HEK293 (cell line): ENCODE measurements around the gene AKAIN1.

Experiments
- GLI2 ChIP-seq: fragments of 450-650 bp; formaldehyde crosslinking; IDR thresholded peaks from 2 replicates; pipeline ENCODE4; 2017; ENCODE audit warnings: missing biosample characterization, missing genetic modification characterization, low read depth, borderline replicate concordance
- HOXC10 ChIP-seq: sonication (generic); formaldehyde crosslinking; IDR thresholded peaks from 2 replicates; pipeline ENCODE4 v1.8.1; 2023; ENCODE audit warnings: mild to moderate bottlenecking, missing genetic modification reagents
- OSR2 ChIP-seq: fragments of 450-650 bp; formaldehyde crosslinking; IDR thresholded peaks from 2 replicates; pipeline ENCODE4 v1.5.1; 2016; ENCODE audit warnings: missing biosample characterization, missing genetic modification characterization
- OVOL3 ChIP-seq: fragments of 450-650 bp; formaldehyde crosslinking; IDR thresholded peaks from 2 replicates; pipeline ENCODE4 v1.5.1; 2016; ENCODE audit warnings: missing biosample characterization, missing genetic modification characterization
- PRDM1 ChIP-seq: fragments of 450-650 bp; formaldehyde crosslinking; IDR thresholded peaks from 2 replicates; pipeline ENCODE4; 2016; ENCODE audit warnings: missing biosample characterization, missing genetic modification characterization
- SCRT2 ChIP-seq: fragments of 450-650 bp; formaldehyde crosslinking; IDR thresholded peaks from 2 replicates; pipeline ENCODE4 v1.5.1; 2016; ENCODE audit warnings: missing biosample characterization, missing genetic modification characterization
- SP3 ChIP-seq: fragments of 450-650 bp; formaldehyde crosslinking; IDR thresholded peaks from 2 replicates; pipeline ENCODE4 v1.5.1; 2016; ENCODE audit warnings: missing biosample characterization, missing genetic modification characterization
- TSHZ1 ChIP-seq: fragments of 450-650 bp; formaldehyde crosslinking; IDR thresholded peaks from 2 replicates; pipeline ENCODE4 v1.5.1; 2016; ENCODE audit warnings: missing biosample characterization, missing genetic modification characterization, borderline replicate concordance
- ZBTB26 ChIP-seq: fragments of 450-650 bp; formaldehyde crosslinking; optimal IDR thresholded peaks from 2 replicates; pipeline ENCODE3; 2016; ENCODE audit warnings: missing biosample characterization, mild to moderate bottlenecking, missing genetic modification characterization
- ZBTB7A ChIP-seq: fragments of 450-650 bp; formaldehyde crosslinking; IDR thresholded peaks from 2 replicates; pipeline ENCODE4 v1.5.1; 2016; ENCODE audit warnings: low read depth, missing biosample characterization, missing genetic modification characterization
- ZNF19 ChIP-seq: fragments of 450-650 bp; formaldehyde crosslinking; IDR thresholded peaks from 2 replicates; pipeline ENCODE4; 2016; ENCODE audit warnings: missing biosample characterization, missing genetic modification characterization, low read depth
- ZNF26 ChIP-seq: fragments of 450-650 bp; formaldehyde crosslinking; IDR thresholded peaks from 2 replicates; pipeline ENCODE4 v1.5.1; 2016; ENCODE audit warnings: missing biosample characterization, missing genetic modification characterization
- ZNF274 ChIP-seq, 2 experiments: fragments of 200-500 bp in 1 of 2; fragments of 450-650 bp in 1 of 2; sonication (Bioruptor generic) in 1 of 2; formaldehyde crosslinking in 1 of 2; IDR thresholded peaks; 2 replicates each; pipeline versions ENCODE4 v1.5.1 to v1.6.1; 2014 to 2016; ENCODE audit warnings: borderline replicate concordance in 1 of 2, inconsistent platforms in 1 of 2, low read length in 1 of 2, missing biosample characterization in 1 of 2, missing genetic modification characterization in 1 of 2
- ZNF555 ChIP-seq: fragments of 450-650 bp; formaldehyde crosslinking; conservative IDR thresholded peaks from 2 replicates; pipeline ENCODE4 v1.5.1; 2017; ENCODE audit warnings: missing biosample characterization, mild to moderate bottlenecking, missing genetic modification characterization, inconsistent platforms
- TF ChIP-seq, protein P1 (sequence below): fragments of 450-650 bp; formaldehyde crosslinking; IDR thresholded peaks from 2 replicates; pipeline ENCODE4 v1.5.1; 2016; ENCODE audit warnings: missing biosample characterization, missing genetic modification characterization
- TF ChIP-seq, protein P2 (sequence below): fragments of 450-650 bp; formaldehyde crosslinking; IDR thresholded peaks from 2 replicates; pipeline ENCODE4 v1.5.0; 2017; ENCODE audit warnings: missing biosample characterization, missing genetic modification characterization, borderline replicate concordance
- TF ChIP-seq, protein P3 (sequence below): fragments of 450-650 bp; formaldehyde crosslinking; IDR thresholded peaks from 2 replicates; pipeline ENCODE4 v1.5.1; 2016; ENCODE audit warnings: missing biosample characterization, missing genetic modification characterization
- TF ChIP-seq, protein P4 (sequence below): fragments of 450-650 bp; formaldehyde crosslinking; IDR thresholded peaks from 2 replicates; pipeline ENCODE4 v1.5.1; 2017; ENCODE audit warnings: missing biosample characterization, missing genetic modification characterization
- TF ChIP-seq, protein P5 (sequence below): fragments of 450-650 bp; formaldehyde crosslinking; IDR thresholded peaks from 2 replicates; pipeline ENCODE4 v1.5.1; 2016; ENCODE audit warnings: missing biosample characterization, missing genetic modification characterization

AKAIN1 gene

DNA sequence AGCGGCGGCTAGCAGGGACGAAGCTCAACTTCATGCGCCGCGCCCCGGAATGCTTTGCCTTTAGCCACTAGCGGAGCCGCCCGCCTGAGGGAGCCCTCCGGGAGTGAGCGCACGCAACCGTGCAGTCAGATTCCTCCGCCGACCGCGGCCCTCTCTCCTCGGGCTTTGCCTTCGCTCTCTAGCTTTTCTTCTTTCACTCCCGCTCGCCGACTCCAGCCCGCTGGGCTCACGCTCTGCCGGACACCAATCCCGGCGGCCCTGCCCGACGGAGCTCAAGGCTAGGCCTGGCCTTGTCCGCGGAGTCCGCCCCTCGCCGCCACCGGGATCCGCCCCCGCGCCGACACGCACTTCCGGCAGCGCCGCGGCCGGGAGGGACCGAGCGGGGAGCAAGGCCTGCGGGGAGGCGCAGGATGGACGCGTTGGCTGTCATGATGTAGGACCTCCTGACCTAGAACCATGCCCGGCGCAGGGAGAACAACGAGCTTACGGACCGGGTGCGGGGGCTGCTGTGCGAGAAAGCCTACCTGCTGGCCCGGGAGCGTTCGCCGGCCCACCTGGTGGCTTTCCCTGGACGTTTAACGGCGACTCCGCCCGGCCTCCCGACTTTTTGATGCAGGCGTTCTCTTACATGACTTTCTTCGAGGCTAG, 40.8 kb upstream of the AKAIN1 start (continued):
- TF ChIP-seq ZBTB26 (tag by site-specific recombination) (peak; percentile 83), GLI2 (tag by site-specific recombination) (no peak), TSHZ1 (no peak), ZNF274 (IDR thresholded peaks at IDR 0.05; ENCODE audit: low read length) (no peak), ZNF274 (tag by site-specific recombination; IDR thresholded peaks at IDR 0.05; ENCODE audit: borderline replicate concordance) (no peak), ZBTB7A (tag by site-specific recombination) (0 out of 2 replicates have a peak, but pooled peaks have one; percentile 13), ZNF19 (tag by site-specific recombination) (no peak), HOXC10 (CRISPR knock-in tag) (no peak), ZNF26 (tag by site-specific recombination) (no peak), OSR2 (no peak), ZNF555 (tag by site-specific recombination) (no peak), PRDM1 (peak; percentile 34; the same call in 1 of the 2 replicates), SP3 (tag by site-specific recombination) (peak; percentile 92), OVOL3 (tag by site-specific recombination) (peak; percentile 56; the same call in 1 of the 2 replicates), SCRT2 (tag by site-specific recombination) (peak; percentile 26; the same call in 1 of the 2 replicates)
- TF ChIP-seq, protein P1, sequence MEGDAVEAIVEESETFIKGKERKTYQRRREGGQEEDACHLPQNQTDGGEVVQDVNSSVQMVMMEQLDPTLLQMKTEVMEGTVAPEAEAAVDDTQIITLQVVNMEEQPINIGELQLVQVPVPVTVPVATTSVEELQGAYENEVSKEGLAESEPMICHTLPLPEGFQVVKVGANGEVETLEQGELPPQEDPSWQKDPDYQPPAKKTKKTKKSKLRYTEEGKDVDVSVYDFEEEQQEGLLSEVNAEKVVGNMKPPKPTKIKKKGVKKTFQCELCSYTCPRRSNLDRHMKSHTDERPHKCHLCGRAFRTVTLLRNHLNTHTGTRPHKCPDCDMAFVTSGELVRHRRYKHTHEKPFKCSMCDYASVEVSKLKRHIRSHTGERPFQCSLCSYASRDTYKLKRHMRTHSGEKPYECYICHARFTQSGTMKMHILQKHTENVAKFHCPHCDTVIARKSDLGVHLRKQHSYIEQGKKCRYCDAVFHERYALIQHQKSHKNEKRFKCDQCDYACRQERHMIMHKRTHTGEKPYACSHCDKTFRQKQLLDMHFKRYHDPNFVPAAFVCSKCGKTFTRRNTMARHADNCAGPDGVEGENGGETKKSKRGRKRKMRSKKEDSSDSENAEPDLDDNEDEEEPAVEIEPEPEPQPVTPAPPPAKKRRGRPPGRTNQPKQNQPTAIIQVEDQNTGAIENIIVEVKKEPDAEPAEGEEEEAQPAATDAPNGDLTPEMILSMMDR (tag by site-specific recombination): peak; percentile 81; the same call in 1 of the 2 replicates
- TF ChIP-seq, protein P2, sequence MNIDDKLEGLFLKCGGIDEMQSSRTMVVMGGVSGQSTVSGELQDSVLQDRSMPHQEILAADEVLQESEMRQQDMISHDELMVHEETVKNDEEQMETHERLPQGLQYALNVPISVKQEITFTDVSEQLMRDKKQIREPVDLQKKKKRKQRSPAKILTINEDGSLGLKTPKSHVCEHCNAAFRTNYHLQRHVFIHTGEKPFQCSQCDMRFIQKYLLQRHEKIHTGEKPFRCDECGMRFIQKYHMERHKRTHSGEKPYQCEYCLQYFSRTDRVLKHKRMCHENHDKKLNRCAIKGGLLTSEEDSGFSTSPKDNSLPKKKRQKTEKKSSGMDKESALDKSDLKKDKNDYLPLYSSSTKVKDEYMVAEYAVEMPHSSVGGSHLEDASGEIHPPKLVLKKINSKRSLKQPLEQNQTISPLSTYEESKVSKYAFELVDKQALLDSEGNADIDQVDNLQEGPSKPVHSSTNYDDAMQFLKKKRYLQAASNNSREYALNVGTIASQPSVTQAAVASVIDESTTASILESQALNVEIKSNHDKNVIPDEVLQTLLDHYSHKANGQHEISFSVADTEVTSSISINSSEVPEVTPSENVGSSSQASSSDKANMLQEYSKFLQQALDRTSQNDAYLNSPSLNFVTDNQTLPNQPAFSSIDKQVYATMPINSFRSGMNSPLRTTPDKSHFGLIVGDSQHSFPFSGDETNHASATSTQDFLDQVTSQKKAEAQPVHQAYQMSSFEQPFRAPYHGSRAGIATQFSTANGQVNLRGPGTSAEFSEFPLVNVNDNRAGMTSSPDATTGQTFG (tag by site-specific recombination): no peak
- TF ChIP-seq, protein P3, sequence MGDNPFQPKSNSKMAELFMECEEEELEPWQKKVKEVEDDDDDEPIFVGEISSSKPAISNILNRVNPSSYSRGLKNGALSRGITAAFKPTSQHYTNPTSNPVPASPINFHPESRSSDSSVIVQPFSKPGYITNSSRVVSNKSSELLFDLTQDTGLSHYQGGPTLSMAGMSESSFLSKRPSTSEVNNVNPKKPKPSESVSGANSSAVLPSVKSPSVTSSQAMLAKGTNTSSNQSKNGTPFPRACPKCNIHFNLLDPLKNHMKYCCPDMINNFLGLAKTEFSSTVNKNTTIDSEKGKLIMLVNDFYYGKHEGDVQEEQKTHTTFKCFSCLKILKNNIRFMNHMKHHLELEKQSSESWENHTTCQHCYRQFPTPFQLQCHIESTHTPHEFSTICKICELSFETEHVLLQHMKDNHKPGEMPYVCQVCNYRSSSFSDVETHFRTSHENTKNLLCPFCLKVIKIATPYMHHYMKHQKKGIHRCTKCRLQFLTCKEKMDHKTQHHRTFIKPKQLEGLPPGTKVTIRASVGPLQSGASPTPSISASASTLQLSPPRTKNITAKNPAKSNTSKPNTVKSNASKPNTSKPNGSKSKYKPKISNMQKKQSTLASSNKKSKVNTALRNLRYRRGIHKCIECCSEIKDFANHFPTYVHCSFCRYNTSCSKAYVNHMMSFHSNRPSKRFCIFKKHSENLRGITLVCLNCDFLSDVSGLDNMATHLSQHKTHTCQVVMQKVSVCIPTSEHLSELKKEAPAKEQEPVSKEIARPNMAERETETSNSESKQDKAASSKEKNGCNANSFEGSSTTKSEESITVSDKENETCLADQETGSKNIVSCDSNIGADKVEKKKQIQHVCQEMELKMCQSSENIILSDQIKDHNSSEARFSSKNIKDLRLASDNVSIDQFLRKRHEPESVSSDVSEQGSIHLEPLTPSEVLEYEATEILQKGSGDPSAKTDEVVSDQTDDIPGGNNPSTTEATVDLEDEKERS: no peak
- TF ChIP-seq, protein P4, sequence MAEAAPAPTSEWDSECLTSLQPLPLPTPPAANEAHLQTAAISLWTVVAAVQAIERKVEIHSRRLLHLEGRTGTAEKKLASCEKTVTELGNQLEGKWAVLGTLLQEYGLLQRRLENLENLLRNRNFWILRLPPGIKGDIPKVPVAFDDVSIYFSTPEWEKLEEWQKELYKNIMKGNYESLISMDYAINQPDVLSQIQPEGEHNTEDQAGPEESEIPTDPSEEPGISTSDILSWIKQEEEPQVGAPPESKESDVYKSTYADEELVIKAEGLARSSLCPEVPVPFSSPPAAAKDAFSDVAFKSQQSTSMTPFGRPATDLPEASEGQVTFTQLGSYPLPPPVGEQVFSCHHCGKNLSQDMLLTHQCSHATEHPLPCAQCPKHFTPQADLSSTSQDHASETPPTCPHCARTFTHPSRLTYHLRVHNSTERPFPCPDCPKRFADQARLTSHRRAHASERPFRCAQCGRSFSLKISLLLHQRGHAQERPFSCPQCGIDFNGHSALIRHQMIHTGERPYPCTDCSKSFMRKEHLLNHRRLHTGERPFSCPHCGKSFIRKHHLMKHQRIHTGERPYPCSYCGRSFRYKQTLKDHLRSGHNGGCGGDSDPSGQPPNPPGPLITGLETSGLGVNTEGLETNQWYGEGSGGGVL (tag by site-specific recombination): peak; percentile 26; the same call in 1 of the 2 replicates
- TF ChIP-seq, protein P5, sequence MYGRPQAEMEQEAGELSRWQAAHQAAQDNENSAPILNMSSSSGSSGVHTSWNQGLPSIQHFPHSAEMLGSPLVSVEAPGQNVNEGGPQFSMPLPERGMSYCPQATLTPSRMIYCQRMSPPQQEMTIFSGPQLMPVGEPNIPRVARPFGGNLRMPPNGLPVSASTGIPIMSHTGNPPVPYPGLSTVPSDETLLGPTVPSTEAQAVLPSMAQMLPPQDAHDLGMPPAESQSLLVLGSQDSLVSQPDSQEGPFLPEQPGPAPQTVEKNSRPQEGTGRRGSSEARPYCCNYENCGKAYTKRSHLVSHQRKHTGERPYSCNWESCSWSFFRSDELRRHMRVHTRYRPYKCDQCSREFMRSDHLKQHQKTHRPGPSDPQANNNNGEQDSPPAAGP (tag by site-specific recombination): peak; percentile 70; the same call in 1 of the 2 replicates
